Measurements from ENCODE around the gene KCTD14.

KCTD14 gene

GRCh38 chr11:78034623-78035022 lies 11.5 kb upstream of the KCTD14 start:
- no peaks in the 10 kb centered on the region for H3K27me3 ChIP-seq (ENCODE audit: control insufficient read depth in 3 of 3, insufficient read depth in 3 of 3, low read depth in 1 of 3, low read length in 3 of 3)
- H2BK5ac ChIP-seq (ENCODE audit: low read length), result no peak overlapping the region
- H3K4me2 ChIP-seq (ENCODE audit: insufficient read depth, low read length, poor library complexity, severe bottlenecking), result no peak overlapping the region
- H2AK5ac ChIP-seq (ENCODE audit: low read depth, low read length), result no peak overlapping the region
- no peak overlapping the region for H3K4me3 ChIP-seq (ENCODE audit: low read length in 2 of 2)
- no peaks in the 10 kb centered on the region for H3K9me3 ChIP-seq (replicated peaks in 1 of 2; ENCODE audit: control insufficient read depth in 2 of 2, insufficient read depth in 1 of 2, low read depth in 1 of 2, low read length in 2 of 2)
- H2BK12ac ChIP-seq (ENCODE audit: low read length), result no peak overlapping the region
- WGBS, 2 donors (ENCODE audit: extremely low coverage in 2 of 2, insufficient read length in 2 of 2, insufficient replicate concordance in 1 of 2), result no CpG with 5 or more reads among the region's 10 CpGs
- no peaks in the 10 kb centered on the region for H3K79me1 ChIP-seq (ENCODE audit: low read depth, low read length)
- no peak overlapping the region for H3K14ac ChIP-seq (ENCODE audit: low read length)
- peaks cover 6 to 8% of the 10 kb centered on the region in 2 donors for H3K4me1 ChIP-seq (ENCODE audit: control insufficient read depth in 2 of 2, insufficient read depth in 1 of 2, low read depth in 1 of 2, low read length in 2 of 2)
- H3K18ac ChIP-seq (ENCODE audit: low read length), result no peak overlapping the region
- H3K4ac ChIP-seq (ENCODE audit: low read length), result no peak overlapping the region
- H4K91ac ChIP-seq (ENCODE audit: low read depth, low read length, poor library complexity), result no peak overlapping the region
- no peaks in the 10 kb centered on the region for H3K36me3 ChIP-seq (replicated peaks in 1 of 2; ENCODE audit: control insufficient read depth in 2 of 2, insufficient read depth in 2 of 2, low read length in 2 of 2)
- no peak overlapping the region for H4K8ac ChIP-seq (ENCODE audit: low read depth, low read length)
- no peak overlapping the region for H3K27ac ChIP-seq (replicated peaks; ENCODE audit: low read length)
- H3K9ac ChIP-seq (ENCODE audit: low read depth, low read length, poor library complexity), result no peak overlapping the region
- H2AFZ ChIP-seq (ENCODE audit: low read length), result peak overlapping the region; percentile 67
- no peak overlapping the region for H3K23ac ChIP-seq (ENCODE audit: low read depth, low read length, poor library complexity)
- H2BK120ac ChIP-seq (ENCODE audit: low read depth, low read length), result no peak overlapping the region
- no peak overlapping the region for H2BK15ac ChIP-seq (ENCODE audit: low read length)
- DNase-seq (ENCODE audit: low spot score), result no peak

- no peak overlapping the region for H2AFZ ChIP-seq (ENCODE audit: low read length)
- no peak overlapping the region for H3K18ac ChIP-seq (ENCODE audit: low read length)
These were observed 10.0 kb upstream of the KCTD14 start for GRCh38 chr11:78033040-78033439.

GRCh38 chr11:78032090-78032489 lies 9.0 kb upstream of the KCTD14 start:
- Histone ChIP-seq H2AFZ (ENCODE audit: low read length) (peak overlapping the region; percentile 33), H3K79me1 (ENCODE audit: low read depth, low read length) (no peaks in the 10 kb centered on the region), H3K9ac (ENCODE audit: low read depth, low read length, poor library complexity) (no peak overlapping the region), H2BK15ac (ENCODE audit: low read length) (peak overlapping the region; percentile 12), H4K91ac (ENCODE audit: low read depth, low read length, poor library complexity) (no peak overlapping the region), H3K14ac (ENCODE audit: low read length) (no peak overlapping the region), H3K4me3 (ENCODE audit: low read length in 2 of 2) (no peak overlapping the region), H3K4me2 (ENCODE audit: insufficient read depth, low read length, poor library complexity, severe bottlenecking) (no peak overlapping the region), H4K8ac (ENCODE audit: low read depth, low read length) (no peak overlapping the region), H2BK5ac (ENCODE audit: low read length) (no peak overlapping the region), H3K23ac (ENCODE audit: low read depth, low read length, poor library complexity) (no peak overlapping the region), H3K18ac (ENCODE audit: low read length) (no peak overlapping the region), H3K4ac (ENCODE audit: low read length) (no peak overlapping the region), H3K36me3 (replicated peaks in 1 of 2; ENCODE audit: control insufficient read depth in 2 of 2, insufficient read depth in 2 of 2, low read length in 2 of 2) (no peaks in the 10 kb centered on the region), H3K27me3 (ENCODE audit: control insufficient read depth in 3 of 3, insufficient read depth in 3 of 3, low read depth in 1 of 3, low read length in 3 of 3) (no peaks in the 10 kb centered on the region), H3K4me1 (ENCODE audit: control insufficient read depth in 2 of 2, insufficient read depth in 1 of 2, low read depth in 1 of 2, low read length in 2 of 2) (peaks cover 6 to 8% of the 10 kb centered on the region in 2 donors), H2BK12ac (ENCODE audit: low read length) (no peak overlapping the region), H2AK5ac (ENCODE audit: low read depth, low read length) (no peak overlapping the region), H3K27ac (replicated peaks; ENCODE audit: low read length) (no peak overlapping the region), H2BK120ac (ENCODE audit: low read depth, low read length) (no peak overlapping the region), H3K9me3 (replicated peaks in 1 of 2; ENCODE audit: control insufficient read depth in 2 of 2, insufficient read depth in 1 of 2, low read depth in 1 of 2, low read length in 2 of 2) (no peaks in the 10 kb centered on the region)
- DNase-seq (ENCODE audit: low spot score), result no peak

More at GRCh38 chr11:78033040-78033439, 10.0 kb upstream of the KCTD14 start:
- no peak overlapping the region for H3K14ac ChIP-seq (ENCODE audit: low read length)
- no peak overlapping the region for H3K4me3 ChIP-seq (ENCODE audit: low read length in 2 of 2)
- DNase-seq (ENCODE audit: low spot score), result no peak
- no peak overlapping the region for H2BK5ac ChIP-seq (ENCODE audit: low read length)
- H2BK15ac ChIP-seq (ENCODE audit: low read length), result no peak overlapping the region
- no peak overlapping the region for H4K8ac ChIP-seq (ENCODE audit: low read depth, low read length)
- no peaks in the 10 kb centered on the region for H3K36me3 ChIP-seq (replicated peaks in 1 of 2; ENCODE audit: control insufficient read depth in 2 of 2, insufficient read depth in 2 of 2, low read length in 2 of 2)
- no peak overlapping the region for H2BK120ac ChIP-seq (ENCODE audit: low read depth, low read length)
- no peaks in the 10 kb centered on the region for H3K79me1 ChIP-seq (ENCODE audit: low read depth, low read length)
- no peak overlapping the region for H3K4me2 ChIP-seq (ENCODE audit: insufficient read depth, low read length, poor library complexity, severe bottlenecking)
- H3K4me1 ChIP-seq (ENCODE audit: control insufficient read depth in 2 of 2, insufficient read depth in 1 of 2, low read depth in 1 of 2, low read length in 2 of 2), result peaks cover 6 to 8% of the 10 kb centered on the region in 2 donors
- no peak overlapping the region for H3K23ac ChIP-seq (ENCODE audit: low read depth, low read length, poor library complexity)
- H3K4ac ChIP-seq (ENCODE audit: low read length), result no peak overlapping the region
- no peak overlapping the region for H2BK12ac ChIP-seq (ENCODE audit: low read length)
- H3K9ac ChIP-seq (ENCODE audit: low read depth, low read length, poor library complexity), result no peak overlapping the region
- no peak overlapping the region for H3K27ac ChIP-seq (replicated peaks; ENCODE audit: low read length)
- no peak overlapping the region for H4K91ac ChIP-seq (ENCODE audit: low read depth, low read length, poor library complexity)
- WGBS, 2 donors (ENCODE audit: extremely low coverage in 2 of 2, insufficient read length in 2 of 2, insufficient replicate concordance in 1 of 2), result no CpG with 5 or more reads among the region's 4 CpGs
- H3K9me3 ChIP-seq (replicated peaks in 1 of 2; ENCODE audit: control insufficient read depth in 2 of 2, insufficient read depth in 1 of 2, low read depth in 1 of 2, low read length in 2 of 2), result no peaks in the 10 kb centered on the region
- H3K27me3 ChIP-seq (ENCODE audit: control insufficient read depth in 3 of 3, insufficient read depth in 3 of 3, low read depth in 1 of 3, low read length in 3 of 3), result no peaks in the 10 kb centered on the region
- no peak overlapping the region for H2AK5ac ChIP-seq (ENCODE audit: low read depth, low read length)

- no peak overlapping the region for H2BK120ac ChIP-seq (ENCODE audit: low read depth, low read length)
- H3K4me1 ChIP-seq (ENCODE audit: control insufficient read depth in 2 of 2, insufficient read depth in 1 of 2, low read depth in 1 of 2, low read length in 2 of 2), result peaks cover 6 to 8% of the 10 kb centered on the region in 2 donors
- no peak overlapping the region for H2BK15ac ChIP-seq (ENCODE audit: low read length)
- no peak overlapping the region for H3K4ac ChIP-seq (ENCODE audit: low read length)
- H3K36me3 ChIP-seq (replicated peaks in 1 of 2; ENCODE audit: control insufficient read depth in 2 of 2, insufficient read depth in 2 of 2, low read length in 2 of 2), result no peaks in the 10 kb centered on the region
- no peak overlapping the region for H3K4me3 ChIP-seq (ENCODE audit: low read length in 2 of 2)
- no peak overlapping the region for H2BK5ac ChIP-seq (ENCODE audit: low read length)
- H4K8ac ChIP-seq (ENCODE audit: low read depth, low read length), result no peak overlapping the region
- H4K91ac ChIP-seq (ENCODE audit: low read depth, low read length, poor library complexity), result no peak overlapping the region
- H3K18ac ChIP-seq (ENCODE audit: low read length), result no peak overlapping the region
- H3K9me3 ChIP-seq (replicated peaks in 1 of 2; ENCODE audit: control insufficient read depth in 2 of 2, insufficient read depth in 1 of 2, low read depth in 1 of 2, low read length in 2 of 2), result no peaks in the 10 kb centered on the region
- no peaks in the 10 kb centered on the region for H3K79me1 ChIP-seq (ENCODE audit: low read depth, low read length)
- H2AFZ ChIP-seq (ENCODE audit: low read length), result peak overlapping the region; percentile 33
- H3K9ac ChIP-seq (ENCODE audit: low read depth, low read length, poor library complexity), result no peak overlapping the region
- no peak overlapping the region for H3K14ac ChIP-seq (ENCODE audit: low read length)
- H3K27ac ChIP-seq (replicated peaks; ENCODE audit: low read length), result no peak overlapping the region
- H3K27me3 ChIP-seq (ENCODE audit: control insufficient read depth in 3 of 3, insufficient read depth in 3 of 3, low read depth in 1 of 3, low read length in 3 of 3), result no peaks in the 10 kb centered on the region
- no peak overlapping the region for H2AK5ac ChIP-seq (ENCODE audit: low read depth, low read length)
- H2BK12ac ChIP-seq (ENCODE audit: low read length), result no peak overlapping the region
- no peak overlapping the region for H3K23ac ChIP-seq (ENCODE audit: low read depth, low read length, poor library complexity)
- H3K4me2 ChIP-seq (ENCODE audit: insufficient read depth, low read length, poor library complexity, severe bottlenecking), result no peak overlapping the region
- WGBS, 2 donors (ENCODE audit: extremely low coverage in 2 of 2, insufficient read length in 2 of 2, insufficient replicate concordance in 1 of 2), result no CpG with 5 or more reads among the region's 3 CpGs
- DNase-seq (ENCODE audit: low spot score), result no peak
These were observed 8.6 kb upstream of the KCTD14 start for GRCh38 chr11:78031629-78032028.
